GM12875 (cell line): ENCODE results near the gene RNU6-9.

ENCODE experiments used
- H3K4me3 ChIP-seq: one replicate; pipeline ENCODE4 v1.5.1; 2011; ENCODE audit warnings: low read depth, low read length, control low read depth
- CTCF ChIP-seq: IDR thresholded peaks from 2 replicates; pipeline ENCODE4 v1.5.1; 2011; ENCODE audit warnings: low read depth, mild to moderate bottlenecking, control low read depth, inconsistent platforms, low read length, moderate library complexity, borderline replicate concordance; ENCODE audit not compliant: insufficient read depth

RNU6-9 gene

DNA sequence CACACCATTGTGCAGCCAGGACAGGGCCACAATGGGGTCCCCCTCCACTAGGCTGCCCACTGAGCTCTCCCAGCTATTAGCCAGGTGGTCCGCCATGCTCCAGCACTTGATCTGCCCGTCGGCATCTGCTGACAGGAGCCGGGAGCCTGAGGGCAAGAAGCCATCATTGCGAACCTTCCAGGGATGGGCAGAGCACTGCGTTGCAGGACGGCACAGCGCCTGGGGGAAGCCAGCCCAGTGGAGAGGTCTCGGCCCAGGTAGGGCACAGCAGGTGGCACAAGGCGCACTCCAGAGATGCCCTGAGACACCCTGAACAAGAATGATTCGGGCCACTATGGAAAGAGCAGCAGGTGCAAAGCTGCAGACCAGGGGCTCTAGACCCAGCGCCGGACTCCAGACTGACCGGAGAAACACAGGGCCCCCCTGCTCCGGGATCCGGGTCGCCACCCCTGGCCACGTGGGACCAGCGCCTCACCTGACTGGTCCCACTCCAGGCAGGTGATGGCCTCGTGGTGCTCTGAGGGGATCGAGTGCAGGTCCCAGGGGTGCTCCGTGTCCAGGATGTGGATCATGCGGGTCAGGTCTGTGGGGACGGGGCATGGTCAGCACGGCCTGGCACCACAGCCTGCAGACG is 3.5 kb upstream of the RNU6-9 start:
- TF ChIP-seq CTCF: no peak
- H3K4me3 ChIP-seq: no peak overlapping the region

GRCh38 chr19:890831-891230 is 2.5 kb upstream of the RNU6-9 start:
- no peak for TF ChIP-seq CTCF

DNA sequence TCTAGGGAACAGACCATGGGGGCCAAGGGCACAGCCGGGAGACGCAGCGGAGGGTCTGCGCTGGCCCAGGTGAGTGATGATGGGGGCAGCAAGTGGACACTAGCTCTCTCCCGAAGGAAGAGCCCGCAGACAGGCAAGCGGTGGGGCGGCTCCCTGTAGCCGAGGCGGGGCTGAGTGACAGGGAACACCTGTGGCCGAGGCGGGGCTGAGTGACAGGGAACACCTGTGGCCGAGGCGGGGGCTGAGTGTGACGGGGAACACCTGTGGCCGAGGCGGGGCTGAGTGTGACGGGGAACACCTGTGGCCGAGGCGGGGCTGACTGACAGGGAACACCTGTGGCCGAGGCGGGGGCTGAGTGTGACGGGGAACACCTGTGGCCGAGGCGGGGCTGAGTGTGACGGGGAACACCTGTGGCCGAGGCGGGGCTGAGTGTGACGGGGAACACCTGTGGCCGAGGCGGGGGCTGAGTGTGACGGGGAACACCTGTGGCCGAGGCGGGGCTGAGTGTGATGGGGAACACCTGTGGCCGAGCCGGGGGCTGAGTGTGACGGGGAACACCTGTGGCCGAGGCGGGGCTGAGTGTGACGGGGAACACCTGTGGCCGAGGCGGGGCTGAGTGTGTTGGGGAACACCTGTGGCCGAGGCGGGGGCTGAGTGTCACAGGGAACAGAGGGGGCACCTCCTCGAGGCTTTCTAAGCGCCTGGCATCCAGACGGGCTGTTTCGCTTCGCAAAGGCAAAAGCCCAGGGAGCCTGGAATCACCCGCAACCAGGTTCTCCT is 1.7 kb upstream of the RNU6-9 start:
- H3K4me3 ChIP-seq: peak overlapping the region; percentile 94

More at GRCh38 chr19:890831-891230, 2.5 kb upstream of the RNU6-9 start:
- H3K4me3 ChIP-seq: no peak overlapping the region

GRCh38 chr19:892243-892893 is 916 bp upstream of the RNU6-9 start:
- TF ChIP-seq CTCF: no peak
- peak overlapping the region; percentile 94 for H3K4me3 ChIP-seq

DNA sequence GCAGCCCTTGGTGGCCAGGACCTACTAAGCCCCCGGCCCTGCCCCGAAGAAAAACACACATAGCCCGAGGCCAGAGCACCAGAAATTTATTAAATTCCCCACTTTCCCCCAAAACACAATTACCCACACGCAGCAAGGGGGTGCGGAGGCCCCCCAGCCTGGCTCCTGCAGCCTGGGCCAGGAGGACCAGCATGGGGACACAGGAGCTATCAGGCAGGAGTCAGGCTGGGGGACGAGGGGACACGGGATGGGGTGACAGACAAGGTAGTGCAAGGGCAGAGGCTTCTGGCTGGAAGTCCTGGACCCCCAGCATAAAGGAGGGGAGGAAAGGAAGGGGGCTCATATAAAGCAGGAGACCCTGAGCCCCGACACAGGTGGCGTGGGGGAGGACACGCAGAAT is 3.1 kb downstream of the RNU6-9 start:
- no peak overlapping the region for H3K4me3 ChIP-seq
- TF ChIP-seq CTCF: no peak

- H3K4me3 ChIP-seq: no peak overlapping the region
- no peak for TF ChIP-seq CTCF
Observed at GRCh38 chr19:896999-897398, 3.7 kb downstream of the RNU6-9 start.

GRCh38 chr19:897442-898039 is 4.3 kb downstream of the RNU6-9 start:
- TF ChIP-seq CTCF: peak; percentile 20; the same call in 1 of the 2 replicates
- H3K4me3 ChIP-seq: no peak overlapping the region
